HG03521 (cell line): ENCODE measurements around the gene GPR37L1.
"Not testable (repeated sequence)": the region's sequence is repeated elsewhere in the genome, so short reads cannot be mapped to it uniquely, and the experiment has no call there.

ENCODE experiments used
- ATAC-seq: cut with Tn5 transposase; IDR thresholded peaks from one replicate; pipeline ENCODE4 v1.9.1; 2021; ENCODE audit warnings: mild to moderate bottlenecking, moderate library complexity; ENCODE audit not compliant: unreplicated experiment

Gene GPR37L1

GRCh38 chr1:202107801-202108731, 14.7 kb upstream of the GPR37L1 start:
- ATAC-seq = no peak

- ATAC-seq = no peak
Observed at GRCh38 chr1:202110977-202111376, 11.7 kb upstream of the GPR37L1 start.

- not testable (repeated sequence) for ATAC-seq
Observed at GRCh38 chr1:202111589-202111988, 11.1 kb upstream of the GPR37L1 start.

GRCh38 chr1:202112859-202113689, 9.6 kb upstream of the GPR37L1 start:
- ATAC-seq = no peak

GRCh38 chr1:202113690-202114300, 8.9 kb upstream of the GPR37L1 start:
- no peak for ATAC-seq

GRCh38 chr1:202116287-202116686, 6.4 kb upstream of the GPR37L1 start:
- ATAC-seq = no peak

- no peak for ATAC-seq
Observed at GRCh38 chr1:202117898-202118371, 4.8 kb upstream of the GPR37L1 start.

GRCh38 chr1:202121006-202121405, 1.7 kb upstream of the GPR37L1 start:
- ATAC-seq = no peak

- ATAC-seq = no peak
Observed at GRCh38 chr1:202123336-202123813, 658 bp downstream of the GPR37L1 start.

GRCh38 chr1:202124142-202124541, 1.4 kb downstream of the GPR37L1 start:
- no peak for ATAC-seq

- ATAC-seq = no peak
Observed at GRCh38 chr1:202125611-202126010, 2.9 kb downstream of the GPR37L1 start.

- ATAC-seq = no peak
Observed at GRCh38 chr1:202126426-202126825, 3.7 kb downstream of the GPR37L1 start.

- ATAC-seq = no peak
Observed at GRCh38 chr1:202127061-202127460, 4.3 kb downstream of the GPR37L1 start.

- ATAC-seq = no peak
Observed at GRCh38 chr1:202127836-202128622, 5.3 kb downstream of the GPR37L1 start.

- no peak for ATAC-seq
Observed at GRCh38 chr1:202129453-202130296, 7.0 kb downstream of the GPR37L1 start.

GRCh38 chr1:202130297-202130721, 7.6 kb downstream of the GPR37L1 start:
- no peak for ATAC-seq

GRCh38 chr1:202130816-202131522, 8.3 kb downstream of the GPR37L1 start:
- ATAC-seq = no peak

GRCh38 chr1:202131956-202132821, 9.5 kb downstream of the GPR37L1 start:
- ATAC-seq = no peak
